MM.1S (cell line): ENCODE measurements around the gene SRSF8.

Experiments used
- EZH2 ChIP-seq: fragments of 300-600 bp; sonication (generic); optimal IDR thresholded peaks from 2 replicates; pipeline ENCODE3; 2017; ENCODE audit warnings: low read depth, mild to moderate bottlenecking, antibody characterized with exemption, low read length, mixed read lengths
- EZH2phosphoT487 ChIP-seq: fragments of 300-600 bp; sonication (generic); IDR thresholded peaks from 2 replicates; pipeline ENCODE4 v1.6.1; 2018; ENCODE audit warnings: antibody characterized with exemption, low read length
- TF ChIP-seq, protein P1 (sequence below): fragments of 300-600 bp; sonication (generic); IDR thresholded peaks from 2 replicates; pipeline ENCODE4 v1.5.1; 2016; ENCODE audit warnings: antibody characterized with exemption, low read length, mixed read lengths

DNA sequence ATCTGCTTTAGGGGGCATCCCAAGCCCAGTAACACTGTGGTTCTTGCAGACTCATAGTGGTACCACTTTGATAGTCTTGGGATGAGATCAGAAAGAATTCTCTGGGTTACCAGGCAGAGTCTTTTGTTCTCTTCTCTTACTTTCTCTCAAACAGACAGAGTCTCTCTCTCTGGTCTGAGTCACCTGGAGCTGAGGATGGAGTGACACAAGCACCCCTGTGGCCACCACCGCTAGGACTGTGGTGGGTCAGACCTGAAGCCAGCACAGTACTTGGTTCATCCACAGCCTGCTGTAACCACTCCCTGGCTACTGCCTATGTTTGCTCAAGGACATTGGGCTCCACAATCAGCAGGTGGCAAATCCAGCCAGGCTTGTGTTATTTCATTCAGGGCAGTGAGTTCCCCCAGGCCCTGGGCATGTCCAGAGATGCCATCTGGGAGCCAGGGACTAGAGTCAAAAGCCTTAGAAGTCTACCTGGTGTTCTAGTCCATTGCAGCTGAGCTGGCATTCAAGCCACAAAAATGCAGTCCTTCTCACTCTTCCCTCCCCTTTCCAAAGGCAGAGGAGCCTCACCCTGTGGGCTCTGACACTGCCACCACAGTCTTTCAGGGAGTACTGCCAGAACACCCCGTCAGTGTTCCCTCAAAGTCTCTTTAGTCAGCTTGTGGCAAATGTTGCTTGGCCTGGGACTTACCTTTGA lies 52.8 kb downstream of the SRSF8 start:
- TF ChIP-seq, protein P1, sequence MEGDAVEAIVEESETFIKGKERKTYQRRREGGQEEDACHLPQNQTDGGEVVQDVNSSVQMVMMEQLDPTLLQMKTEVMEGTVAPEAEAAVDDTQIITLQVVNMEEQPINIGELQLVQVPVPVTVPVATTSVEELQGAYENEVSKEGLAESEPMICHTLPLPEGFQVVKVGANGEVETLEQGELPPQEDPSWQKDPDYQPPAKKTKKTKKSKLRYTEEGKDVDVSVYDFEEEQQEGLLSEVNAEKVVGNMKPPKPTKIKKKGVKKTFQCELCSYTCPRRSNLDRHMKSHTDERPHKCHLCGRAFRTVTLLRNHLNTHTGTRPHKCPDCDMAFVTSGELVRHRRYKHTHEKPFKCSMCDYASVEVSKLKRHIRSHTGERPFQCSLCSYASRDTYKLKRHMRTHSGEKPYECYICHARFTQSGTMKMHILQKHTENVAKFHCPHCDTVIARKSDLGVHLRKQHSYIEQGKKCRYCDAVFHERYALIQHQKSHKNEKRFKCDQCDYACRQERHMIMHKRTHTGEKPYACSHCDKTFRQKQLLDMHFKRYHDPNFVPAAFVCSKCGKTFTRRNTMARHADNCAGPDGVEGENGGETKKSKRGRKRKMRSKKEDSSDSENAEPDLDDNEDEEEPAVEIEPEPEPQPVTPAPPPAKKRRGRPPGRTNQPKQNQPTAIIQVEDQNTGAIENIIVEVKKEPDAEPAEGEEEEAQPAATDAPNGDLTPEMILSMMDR, result no peak
- TF ChIP-seq EZH2, result no peak
- TF ChIP-seq EZH2phosphoT487, result no peak
